ENCODE measurements around the gene RBBP8NL. TPM values are rescaled to one million over a fixed set of nuclear protein-coding genes. Genes with fewer than 3 reads are reported as not detected.

The RBBP8NL gene
- total and polyA plus RNA-seq, 9 of the 15 experiments (the other 6 are each of a cell fraction or from before 2014, with no cell fraction given): not detected

GRCh38 chr20:62476056-62476838 lies 48.9 kb upstream of the RBBP8NL start (continued):
- TF ChIP-seq ZBTB5 (IDR thresholded peaks at IDR 0.05) (no peak), CCAR2 (IDR thresholded peaks at IDR 0.05; ENCODE audit: low read depth, low read length) (no peak), ZNF3 (CRISPR knock-in tag; IDR thresholded peaks at IDR 0.05) (no peak), ZNF133 (CRISPR knock-in tag; IDR thresholded peaks at IDR 0.05) (no peak), ELF4 (CRISPR knock-in tag; IDR thresholded peaks at IDR 0.05) (no peak), IRF1 (CRISPR knock-in tag; IDR thresholded peaks at IDR 0.05; ENCODE audit: borderline replicate concordance) (peak; percentile 82; the same call in 1 of the 2 replicates), FOXK1 (CRISPR knock-in tag; IDR thresholded peaks at IDR 0.05; ENCODE audit: borderline replicate concordance) (peak; percentile 95), NEUROD1 (IDR thresholded peaks at IDR 0.05; ENCODE audit: borderline replicate concordance, low read depth, low read length, partially characterized antibody) (no peak), SMARCC2 (IDR thresholded peaks at IDR 0.05; ENCODE audit: low read depth) (no peak), CREB5 (CRISPR knock-in tag; IDR thresholded peaks at IDR 0.05) (no peak), BHLHE40 (IDR thresholded peaks at IDR 0.05; ENCODE audit: low read length) (no peak), PHF21A (IDR thresholded peaks at IDR 0.05; ENCODE audit: borderline replicate concordance, low read depth) (no peak), CHAMP1 (IDR thresholded peaks at IDR 0.05) (no peak), MBD1 (CRISPR knock-in tag; IDR thresholded peaks at IDR 0.05) (no peak), HINFP (tag; conservative IDR thresholded peaks at IDR 0.05; ENCODE audit: low read depth) (no peak), SMARCA5 (IDR thresholded peaks at IDR 0.05) (no peak), ZNF707 (CRISPR knock-in tag; conservative IDR thresholded peaks at IDR 0.05) (no peak), ZNF507 (tag; conservative IDR thresholded peaks at IDR 0.05) (no peak)

Measured in K562 (cell line).